ENCODE data around the gene MDGA2. TPM values are rescaled to one million over a fixed set of nuclear protein-coding genes. Genes with fewer than 3 reads are reported as not detected.

The MDGA2 gene
- total and polyA plus RNA-seq, 9 of the 15 experiments (the other 6 are each of a cell fraction or from before 2014, with no cell fraction given), result 0.01 to 0.18 (median 0.03) TPM; not detected in 5

DNA sequence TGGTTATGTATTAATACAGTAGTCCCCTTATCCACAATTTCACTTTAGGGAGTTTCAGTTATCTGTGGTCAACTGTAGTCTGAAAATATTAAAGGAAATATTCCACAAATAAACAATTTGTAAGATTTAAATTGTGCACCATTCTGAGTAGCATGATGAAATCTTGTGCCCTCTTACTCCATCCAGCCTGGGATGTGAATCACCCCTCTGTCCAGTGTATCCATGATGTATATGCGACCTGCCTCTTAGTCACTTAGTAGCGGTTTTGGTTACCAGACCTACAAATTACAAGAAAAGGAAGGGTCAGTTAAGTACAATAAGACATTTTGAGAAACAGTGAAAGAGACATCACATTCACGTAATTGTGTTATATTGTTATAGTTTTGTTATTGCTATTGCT lies 39.9 kb upstream of the MDGA2 start (continued):
- TF ChIP-seq, protein P1, sequence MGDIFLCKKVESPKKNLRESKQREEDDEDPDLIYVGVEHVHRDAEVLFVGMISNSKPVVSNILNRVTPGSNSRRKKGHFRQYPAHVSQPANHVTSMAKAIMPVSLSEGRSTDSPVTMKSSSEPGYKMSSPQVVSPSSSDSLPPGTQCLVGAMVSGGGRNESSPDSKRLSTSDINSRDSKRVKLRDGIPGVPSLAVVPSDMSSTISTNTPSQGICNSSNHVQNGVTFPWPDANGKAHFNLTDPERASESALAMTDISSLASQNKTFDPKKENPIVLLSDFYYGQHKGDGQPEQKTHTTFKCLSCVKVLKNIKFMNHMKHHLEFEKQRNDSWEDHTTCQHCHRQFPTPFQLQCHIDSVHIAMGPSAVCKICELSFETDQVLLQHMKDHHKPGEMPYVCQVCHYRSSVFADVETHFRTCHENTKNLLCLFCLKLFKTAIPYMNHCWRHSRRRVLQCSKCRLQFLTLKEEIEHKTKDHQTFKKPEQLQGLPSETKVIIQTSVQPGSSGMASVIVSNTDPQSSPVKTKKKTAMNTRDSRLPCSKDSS (IDR thresholded peaks at IDR 0.05; ENCODE audit: low read depth, partially characterized antibody), result no peak
- no peak for TF ChIP-seq EZH2 (IDR thresholded peaks at IDR 0.05; ENCODE audit: borderline replicate concordance, low read depth, low read length)
- TF ChIP-seq ARNT (IDR thresholded peaks at IDR 0.05), result no peak
- no peak for TF ChIP-seq CREM (IDR thresholded peaks at IDR 0.05; ENCODE audit: low read depth)
- TF ChIP-seq RFX5 (IDR thresholded peaks at IDR 0.05; ENCODE audit: low read depth, low read length), result no peak
- TF ChIP-seq PHF21A (IDR thresholded peaks at IDR 0.05; ENCODE audit: borderline replicate concordance, low read depth), result no peak
- no peak for TF ChIP-seq KLF13 (tag; IDR thresholded peaks at IDR 0.05; ENCODE audit: borderline replicate concordance, low read depth)
- TF ChIP-seq MEF2A (IDR thresholded peaks at IDR 0.05; ENCODE audit: control insufficient read depth, low read depth, low read length), result no peak

DNA sequence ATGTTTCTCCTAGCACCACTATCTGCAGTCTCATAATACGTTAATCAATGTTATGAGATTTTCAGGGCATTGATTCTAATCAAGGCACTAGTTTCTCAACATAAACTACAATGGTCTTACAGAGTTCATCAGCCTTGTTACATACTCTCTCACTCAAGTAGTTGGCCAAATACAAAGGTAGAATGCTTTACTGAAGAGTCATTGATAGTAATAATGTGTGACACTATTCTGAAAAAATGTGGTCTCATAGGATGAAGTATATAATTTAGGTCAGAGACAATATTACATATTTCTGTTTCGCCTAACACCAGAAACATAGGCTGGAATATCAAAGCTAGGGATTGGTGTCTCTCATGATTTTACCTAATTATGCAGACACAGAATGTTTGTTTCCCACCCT lies 35.2 kb upstream of the MDGA2 start:
- Histone ChIP-seq H3K79me2 (ENCODE audit: control insufficient read depth, insufficient read depth, low read length) (no peaks in the 10 kb centered on the region), H3K36me3 (ENCODE audit: control insufficient read depth, insufficient read depth, low read length) (no peaks in the 10 kb centered on the region), H3K9me3 (replicated peaks; ENCODE audit: control insufficient read depth, insufficient read depth, low read depth, low read length) (no peaks in the 10 kb centered on the region), H4K20me1 (replicated peaks; ENCODE audit: control insufficient read depth, insufficient read depth, low read length) (no peaks in the 10 kb centered on the region), H3K4me2 (ENCODE audit: insufficient read depth, low read length) (no peak overlapping the region), H3K9me1 (ENCODE audit: control insufficient read depth, insufficient read depth, low read length) (no peaks in the 10 kb centered on the region), H3K27ac (ENCODE audit: extremely low read depth, low read depth, low read length) (no peak overlapping the region), H3K4me3 (no peak overlapping the region), H3K9ac (ENCODE audit: insufficient read depth in 1 of 2, low read depth in 2 of 2, low read length in 2 of 2) (no peak overlapping the region), H2AFZ (ENCODE audit: low read depth, low read length) (no peak overlapping the region), H3K4me1 (replicated peaks in 1 of 2; ENCODE audit: control insufficient read depth in 2 of 2, insufficient read depth in 2 of 2, low read length in 2 of 2) (no peaks in the 10 kb centered on the region), H3K27me3 (ENCODE audit: control insufficient read depth in 2 of 2, insufficient read depth in 2 of 2, low read length in 2 of 2) (no peaks in the 10 kb centered on the region)
- in situ Hi-C loops (cut with MboI) (no loop called here), intact Hi-C loops (cut with micrococcal nuclease) (no loop called here)
- ATAC-seq, result no peak
- no TSS peak for BruUV-seq (replicated peaks)
- ChIA-PET POLR2A (no interaction called here), CTCF (ENCODE audit: low intra/inter-chr PET ratio) (no interaction called here)
- TF ChIP-seq PHB2 (IDR thresholded peaks at IDR 0.05; ENCODE audit: low read depth) (no peak), NFXL1 (CRISPR knock-in tag; IDR thresholded peaks at IDR 0.05) (no peak), ZNF586 (CRISPR knock-in tag; conservative IDR thresholded peaks at IDR 0.05) (no peak), TCF7L2 (IDR thresholded peaks at IDR 0.05; ENCODE audit: low read depth, low read length) (no peak), ZNF561 (CRISPR knock-in tag; conservative IDR thresholded peaks at IDR 0.05) (no peak), PHB (CRISPR knock-in tag; IDR thresholded peaks at IDR 0.05) (no peak), FOXA1 (IDR thresholded peaks at IDR 0.05; ENCODE audit: borderline replicate concordance) (no peak), GTF2E2 (tag; IDR thresholded peaks at IDR 0.05) (no peak), MCM7 (IDR thresholded peaks at IDR 0.05) (no peak), TAF1 (IDR thresholded peaks at IDR 0.05; ENCODE audit: control insufficient read depth, extremely low read depth, insufficient read depth, low read length, severe bottlenecking) (no peak), ZNF12 (CRISPR knock-in tag; IDR thresholded peaks at IDR 0.05) (no peak), NR2C1 (IDR thresholded peaks at IDR 0.05) (no peak), NR2C1 (tag; IDR thresholded peaks at IDR 0.05) (no peak)
- TF ChIP-seq, protein P2, sequence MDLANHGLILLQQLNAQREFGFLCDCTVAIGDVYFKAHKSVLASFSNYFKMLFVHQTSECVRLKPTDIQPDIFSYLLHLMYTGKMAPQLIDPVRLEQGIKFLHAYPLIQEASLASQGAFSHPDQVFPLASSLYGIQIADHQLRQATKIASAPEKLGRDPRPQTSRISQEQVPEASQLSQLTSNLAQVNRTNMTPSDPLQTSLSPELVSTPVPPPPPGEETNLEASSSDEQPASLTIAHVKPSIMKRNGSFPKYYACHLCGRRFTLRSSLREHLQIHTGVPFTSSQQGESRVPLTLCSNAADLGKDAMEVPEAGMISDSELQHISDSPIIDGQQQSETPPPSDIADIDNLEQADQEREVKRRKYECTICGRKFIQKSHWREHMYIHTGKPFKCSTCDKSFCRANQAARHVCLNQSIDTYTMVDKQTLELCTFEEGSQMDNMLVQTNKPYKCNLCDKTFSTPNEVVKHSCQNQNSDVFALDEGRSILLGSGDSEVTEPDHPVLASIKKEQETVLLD (IDR thresholded peaks at IDR 0.05), result no peak
- FAIRE-seq, result no peak
- DNase-seq (ENCODE audit: extremely low read depth in 1 of 4, low spot score in 3 of 4), result no peak
- 0% methylated on average over 2 of the region's 2 CpGs for WGBS (ENCODE audit: insufficient coverage, low coverage, missing lambda C conversion rate)

Data from K562 (cell line).